GM12891 (cell line): ENCODE results near the gene DBNDD2.

Source experiments
- POLR2A ChIP-seq: IDR thresholded peaks from 2 replicates; pipeline ENCODE4 v1.6.1; 2011; ENCODE audit warnings: low read depth, low read length, control low read depth
- POU2F2 ChIP-seq: IDR thresholded peaks from 2 replicates; pipeline ENCODE4 v1.6.1; 2011; ENCODE audit warnings: low read depth, mild to moderate bottlenecking, control low read depth, low read length, moderate library complexity
- SPI1 ChIP-seq: IDR thresholded peaks from 2 replicates; pipeline ENCODE4 v1.6.1; 2011; ENCODE audit warnings: low read depth, low read length, control low read depth

- TF ChIP-seq POLR2A, result no peak
- no peak for TF ChIP-seq SPI1
- no peak for TF ChIP-seq POU2F2
Observed at GRCh38 chr20:45441746-45442145, 33.7 kb downstream of the DBNDD2 start.
